ENCODE results near the gene CHST15. TPM values are rescaled to one million over a fixed set of nuclear protein-coding genes. Genes with fewer than 3 reads are reported as not detected.

The CHST15 gene
- total and polyA plus RNA-seq, 4 donors: 2.9 to 16.5 (median 6.4) TPM

- no peak for TF ChIP-seq CTCF (IDR thresholded peaks at IDR 0.05; ENCODE audit: low read depth, low read length, missing input control)
- TF ChIP-seq HNF4A (conservative IDR thresholded peaks at IDR 0.05): no peak
- TF ChIP-seq GABPA (IDR thresholded peaks at IDR 0.05 in 1 of 2, conservative IDR thresholded peaks at IDR 0.05 in 1 of 2): no peak
- no peak for TF ChIP-seq RXRA (IDR thresholded peaks at IDR 0.05)
- TF ChIP-seq RAD21 (IDR thresholded peaks at IDR 0.05): no peak
- no peak for TF ChIP-seq MAX (IDR thresholded peaks at IDR 0.05)
- no peak for TF ChIP-seq FOXA1 (IDR thresholded peaks at IDR 0.05)
- TF ChIP-seq ZBTB33 (IDR thresholded peaks at IDR 0.05): no peak
- no peak for TF ChIP-seq NR2F2 (IDR thresholded peaks at IDR 0.05)
- TF ChIP-seq YY1 (IDR thresholded peaks at IDR 0.05): no peak
- TF ChIP-seq TAF1 (conservative IDR thresholded peaks at IDR 0.05): no peak
- TF ChIP-seq SP1 (IDR thresholded peaks at IDR 0.05): no peak
- no peak for TF ChIP-seq HNF4G (IDR thresholded peaks at IDR 0.05)
- no peak for TF ChIP-seq REST (IDR thresholded peaks at IDR 0.05)
- TF ChIP-seq EGR1 (IDR thresholded peaks at IDR 0.05; ENCODE audit: low read depth in 2 of 2): no peak
- no peak for TF ChIP-seq ATF3 (IDR thresholded peaks at IDR 0.05)
- TF ChIP-seq JUND (IDR thresholded peaks at IDR 0.05): no peak
- no peak for TF ChIP-seq FOXA2 (IDR thresholded peaks at IDR 0.05)
- Histone ChIP-seq H3K27me3 (ENCODE audit: control insufficient read depth in 4 of 4, insufficient read depth in 4 of 4, low read length in 3 of 4) (no peaks in the 10 kb centered on the region), H3K27ac (ENCODE audit: low read depth in 1 of 2, low read length in 2 of 2) (no peak overlapping the region), H3K4me3 (ENCODE audit: low read depth in 1 of 3, low read length in 3 of 3) (no peak overlapping the region), H3K9ac (ENCODE audit: low read depth in 1 of 2, low read length in 2 of 2) (no peak overlapping the region), H3K9me3 (ENCODE audit: control insufficient read depth in 4 of 4, low read length in 3 of 4) (no peaks in the 10 kb centered on the region), H3K36me3 (ENCODE audit: control insufficient read depth in 4 of 4, insufficient read depth in 3 of 4, low read depth in 1 of 4, low read length in 3 of 4) (peaks cover 0 to 3% (median 0%) of the 10 kb centered on the region in 4 donors), H3K4me1 (ENCODE audit: control insufficient read depth in 4 of 4, insufficient read depth in 4 of 4, low read length in 3 of 4) (peaks cover 0 to 8% (median 5%) of the 10 kb centered on the region in 4 donors)
- no peak for DNase-seq (ENCODE audit: low spot score)
- WGBS: 69% methylated on average over 5 of the region's 5 CpGs
These were observed 68.2 kb downstream of the CHST15 start for GRCh38 chr10:124025152-124025551.
